ENCODE results near the gene RPL7A.

Gene RPL7A

DNA sequence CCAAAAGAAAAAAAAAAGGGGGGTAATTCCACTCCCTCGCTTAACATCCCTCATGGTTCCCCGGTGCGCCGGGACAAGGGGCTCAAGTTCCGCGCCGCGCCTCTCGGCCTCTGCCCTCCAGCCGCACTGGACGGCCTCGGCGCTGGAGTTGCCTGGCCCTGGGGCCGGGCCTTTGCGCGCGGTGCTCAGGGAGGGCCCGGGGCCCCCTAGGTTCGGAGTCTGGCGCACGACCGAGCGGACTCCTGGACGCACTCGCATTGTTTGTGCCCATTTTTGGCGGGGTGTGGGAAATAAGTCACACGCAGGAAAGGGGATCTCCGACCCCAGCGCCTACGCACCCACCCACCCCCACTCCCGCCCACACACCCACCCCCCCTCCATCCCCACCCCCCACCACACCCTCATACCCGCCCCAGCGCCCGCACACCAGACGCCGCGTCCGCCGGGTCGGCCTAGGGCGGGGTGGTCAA, 468 bp upstream of the RPL7A start:
- DNase-seq (ENCODE audit: low read depth in 2 of 2) = peak in 1 of 2 donors; percentile 28

DNA sequence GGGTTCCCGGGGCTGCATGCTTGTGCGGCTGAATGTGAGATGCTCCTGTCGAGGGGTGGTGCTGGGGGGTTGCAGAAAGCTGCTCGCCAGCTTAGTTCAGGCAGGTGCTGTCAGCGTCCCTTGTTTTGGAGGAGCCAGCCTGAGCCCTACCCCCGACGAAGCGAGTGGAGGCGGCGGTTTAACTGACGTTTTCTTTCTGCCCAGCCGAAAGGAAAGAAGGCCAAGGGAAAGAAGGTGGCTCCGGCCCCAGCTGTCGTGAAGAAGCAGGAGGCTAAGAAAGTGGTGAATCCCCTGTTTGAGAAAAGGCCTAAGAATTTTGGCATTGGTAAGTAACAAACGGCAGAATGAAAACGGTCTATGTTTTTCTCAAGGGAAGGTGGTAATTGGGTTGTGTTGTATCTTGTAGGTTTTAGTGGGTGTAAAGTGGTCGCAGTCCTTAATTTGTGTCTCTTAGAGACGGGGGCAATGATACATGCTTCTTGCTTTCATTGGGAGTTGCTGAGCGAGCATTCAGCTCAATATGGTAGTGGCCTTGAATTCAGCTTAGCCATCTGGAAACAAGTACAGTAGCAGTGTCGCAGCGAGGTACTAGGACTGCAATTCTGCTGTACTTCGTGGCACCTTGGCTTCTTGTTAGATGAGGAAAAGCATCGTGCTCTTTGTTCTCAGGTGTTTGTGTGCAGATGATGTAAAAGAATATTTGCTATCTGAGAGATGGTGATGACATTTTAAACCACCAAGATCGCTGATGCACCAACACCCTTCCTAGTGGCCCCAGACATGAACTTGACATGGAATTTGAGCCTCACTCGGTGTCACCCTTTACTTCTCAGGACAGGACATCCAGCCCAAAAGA, 928 bp downstream of the RPL7A start:
- DNase-seq (ENCODE audit: low read depth in 2 of 2) = no peak

DNA sequence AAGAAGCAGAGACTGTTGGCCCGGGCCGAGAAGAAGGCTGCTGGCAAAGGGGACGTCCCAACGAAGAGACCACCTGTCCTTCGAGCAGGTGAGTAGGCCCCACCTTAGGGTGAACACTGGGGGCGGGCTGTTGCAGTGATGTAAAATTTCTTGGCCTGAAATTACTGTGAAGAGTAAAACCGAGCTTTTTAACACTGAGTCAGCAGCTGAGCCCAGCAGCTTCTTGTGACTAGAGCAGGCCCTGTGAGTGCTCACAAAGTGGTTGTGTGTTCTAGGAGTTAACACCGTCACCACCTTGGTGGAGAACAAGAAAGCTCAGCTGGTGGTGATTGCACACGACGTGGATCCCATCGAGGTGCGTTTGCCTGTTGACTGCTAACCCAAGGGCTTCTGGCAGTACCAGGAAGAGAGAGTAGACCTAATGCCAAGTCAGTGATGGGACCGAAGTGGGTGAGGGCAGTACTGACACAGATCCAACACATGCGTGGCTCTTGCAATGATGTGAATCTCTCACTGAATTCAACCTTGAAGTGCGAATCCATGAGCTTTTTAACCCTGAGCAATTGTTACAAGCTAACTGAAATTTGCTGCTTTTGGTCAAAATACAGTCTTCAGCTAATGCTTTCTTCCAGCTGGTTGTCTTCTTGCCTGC, 2.1 kb downstream of the RPL7A start:
- DNase-seq (ENCODE audit: low read depth in 2 of 2) = no peak

DNA sequence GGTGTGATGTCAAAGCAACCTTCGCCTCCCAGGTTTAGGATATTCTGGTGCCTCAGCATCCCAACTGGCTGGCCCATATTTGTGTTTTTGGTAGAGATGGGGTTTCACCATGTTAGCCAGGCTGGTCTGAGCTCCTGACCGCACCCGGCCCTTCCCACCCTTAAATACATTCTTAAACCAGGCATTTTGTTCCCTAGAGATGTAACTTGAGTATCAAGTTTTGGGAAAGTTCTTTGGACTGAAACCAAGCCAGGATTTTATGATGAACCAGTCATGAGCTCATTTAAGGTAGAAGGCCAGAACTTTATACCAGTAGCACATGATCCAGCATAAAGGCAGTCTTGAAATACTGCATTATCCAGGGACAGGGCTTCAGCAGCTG, 3.5 kb downstream of the RPL7A start:
- no peak for DNase-seq (ENCODE audit: low read depth in 2 of 2)

DNA sequence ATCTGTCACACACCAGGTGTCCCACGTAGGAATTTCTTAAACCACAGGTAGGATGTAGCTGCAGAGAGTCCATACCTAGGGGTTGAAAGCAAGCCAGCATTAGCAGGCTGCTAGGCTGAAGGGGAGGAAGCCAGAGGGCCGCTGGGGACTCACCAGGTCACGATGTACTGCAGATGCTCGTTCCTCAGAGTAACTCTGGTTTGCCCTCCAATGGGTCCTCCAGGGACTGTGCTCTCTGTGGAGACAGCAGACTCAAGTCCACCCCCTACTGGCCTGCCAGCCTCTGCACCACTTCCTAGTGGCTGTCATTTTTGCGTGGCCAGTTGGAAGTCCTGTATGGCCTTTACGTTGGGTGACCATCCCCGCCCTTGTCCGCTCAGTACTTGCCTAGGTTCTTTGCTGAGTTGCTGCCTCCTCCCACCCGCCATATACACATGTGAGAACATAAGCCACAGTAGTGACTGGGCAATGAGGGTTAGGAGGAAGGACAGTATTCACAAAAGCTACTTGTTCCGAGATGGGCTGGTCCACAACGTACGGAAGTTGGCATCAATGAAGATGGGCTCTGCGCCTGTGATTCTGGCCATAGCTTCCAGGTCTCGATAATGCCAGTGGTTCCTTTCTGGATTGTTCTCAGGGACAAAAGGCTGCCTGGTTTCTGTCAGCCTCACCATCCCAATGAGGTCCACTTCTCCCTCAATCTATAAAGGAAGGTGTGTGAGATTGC, 4.1 kb downstream of the RPL7A start:
- DNase-seq (ENCODE audit: low read depth in 2 of 2) = no peak

DNA sequence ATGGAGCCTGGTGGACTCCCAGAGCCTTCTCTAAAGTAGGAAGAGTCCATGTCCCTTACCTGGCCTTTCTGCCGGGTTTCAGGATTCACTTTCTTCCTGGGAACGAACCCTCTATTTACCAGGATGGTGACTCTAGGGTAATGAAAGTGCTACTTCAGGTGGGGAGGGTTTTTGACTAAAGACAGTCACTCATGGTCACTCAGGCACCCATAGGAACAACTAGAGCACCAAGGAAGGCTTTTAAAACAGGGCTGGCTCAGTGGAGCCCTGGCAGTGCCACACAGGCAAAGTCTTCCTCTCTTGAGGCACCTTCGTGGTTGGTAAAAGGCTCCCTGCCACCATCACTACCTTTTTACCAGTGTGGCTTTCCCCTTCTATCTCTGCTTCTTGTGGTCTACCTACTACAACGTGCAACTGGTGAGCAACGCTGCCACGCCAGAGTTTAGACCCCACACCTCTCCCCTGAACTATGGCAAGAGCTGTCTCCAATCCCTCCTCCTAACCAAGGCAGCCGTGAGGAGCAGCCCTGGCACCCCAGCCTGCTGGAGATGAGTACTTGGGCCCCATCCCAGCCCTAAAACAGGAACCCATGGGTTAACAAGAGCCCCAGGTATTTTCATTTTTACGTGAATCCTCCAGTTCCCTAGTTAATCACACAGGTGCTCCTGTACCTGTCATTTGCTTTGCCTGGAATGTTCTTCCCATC, 4.8 kb downstream of the RPL7A start:
- DNase-seq (ENCODE audit: low read depth in 2 of 2) = no peak

DNA sequence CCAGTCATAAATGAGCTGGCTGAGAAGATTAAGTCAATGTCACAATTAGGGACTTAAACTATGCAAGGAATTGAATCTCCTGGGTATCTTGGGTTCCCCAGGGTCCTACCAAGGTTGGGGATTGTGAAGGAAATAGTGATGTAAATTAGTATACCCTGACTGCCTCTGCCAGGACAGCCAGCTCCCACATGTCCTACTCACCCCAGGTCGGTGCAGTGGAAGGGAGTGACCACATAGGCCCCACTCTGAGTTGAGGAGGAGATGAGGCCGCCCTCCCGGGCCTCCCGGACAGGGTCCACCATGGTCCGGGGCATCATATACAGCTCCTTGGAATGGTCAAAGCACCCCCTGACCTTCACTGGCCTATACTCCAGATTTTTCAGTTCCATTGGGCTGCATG, 5.5 kb downstream of the RPL7A start:
- no peak for DNase-seq (ENCODE audit: low read depth in 2 of 2)

DNA sequence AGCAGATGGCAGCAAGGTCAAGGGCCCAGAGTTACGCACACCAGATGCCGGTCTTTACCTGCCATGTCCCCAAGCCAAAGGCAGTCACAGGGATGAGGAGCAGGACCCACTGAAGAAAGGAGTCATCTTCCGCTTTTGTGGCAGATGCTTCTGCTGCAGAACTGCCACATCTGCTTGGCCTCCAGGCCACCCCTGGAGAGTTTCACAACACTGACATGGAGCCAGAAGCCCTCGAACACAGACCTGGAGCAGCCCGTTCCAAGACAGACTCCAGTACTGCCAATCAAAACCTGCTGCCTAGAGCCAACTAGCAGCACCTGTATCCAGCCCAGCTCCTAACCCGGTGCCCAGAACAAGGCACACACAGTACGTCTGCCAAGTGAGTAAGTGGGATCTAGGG, 6.7 kb downstream of the RPL7A start:
- no peak for DNase-seq (ENCODE audit: low read depth in 2 of 2)

DNA sequence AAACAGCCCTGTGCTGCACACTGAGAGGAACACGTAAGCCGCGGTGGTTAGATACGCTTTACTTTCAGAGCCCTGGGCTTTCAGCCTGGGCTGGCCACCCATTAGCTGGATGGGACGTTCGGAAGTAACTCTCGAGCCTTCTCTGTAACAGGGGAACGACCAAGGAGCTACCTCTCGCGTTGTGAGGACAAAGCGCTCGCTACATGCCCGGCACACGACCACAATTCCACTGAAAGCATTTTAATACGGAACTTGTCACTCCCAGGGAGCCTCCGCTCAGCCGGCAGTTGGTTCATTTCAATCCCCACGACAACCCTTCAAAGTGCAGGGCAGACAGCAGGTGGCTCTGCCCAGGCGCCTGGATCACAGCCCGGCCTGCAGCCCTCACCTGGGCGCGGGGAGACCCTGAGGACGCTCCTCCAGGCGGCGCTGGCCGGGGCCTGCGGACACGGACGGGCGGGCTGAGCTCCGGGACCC, 7.9 kb downstream of the RPL7A start:
- DNase-seq (ENCODE audit: low read depth in 2 of 2) = no peak

DNA sequence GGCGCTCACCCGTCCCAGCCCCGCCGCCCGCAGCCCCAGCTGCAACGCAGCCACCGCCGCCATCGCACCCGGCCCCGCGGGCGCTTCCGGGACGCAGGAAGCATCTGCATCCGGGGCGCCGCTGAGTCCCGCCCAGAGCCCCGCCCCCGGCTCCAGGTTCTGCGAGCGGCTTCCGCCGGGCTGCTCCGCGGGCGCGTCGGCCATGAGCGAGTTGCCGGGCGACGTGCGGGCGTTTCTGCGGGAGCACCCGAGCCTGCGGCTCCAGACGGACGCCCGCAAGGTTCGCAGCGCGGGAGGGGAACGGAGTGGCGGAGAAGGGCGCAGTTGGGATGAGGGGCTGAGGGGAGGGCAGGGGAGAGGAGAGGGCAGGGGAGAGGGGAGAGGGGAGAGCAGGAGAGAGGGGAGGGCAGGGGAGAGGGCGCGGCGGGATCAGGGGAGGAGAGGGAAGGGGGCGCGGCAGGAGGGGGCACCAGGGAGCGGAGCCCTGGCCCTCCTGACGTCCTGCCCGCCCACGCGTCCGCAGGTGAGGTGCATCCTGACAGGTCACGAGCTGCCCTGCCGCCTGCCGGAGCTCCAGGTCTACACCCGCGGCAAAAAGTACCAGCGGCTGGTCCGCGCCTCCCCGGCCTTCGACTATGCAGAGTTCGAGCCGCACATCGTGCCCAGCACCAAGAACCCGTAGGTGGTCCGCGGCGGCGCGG, 8.5 kb downstream of the RPL7A start, which contains the start of the genes SURF1 and SURF2:
Gene SURF1, minus strand, starts transcription at position 97 of the 701 bp plus-strand sequence. Its CDS starts 34 bp downstream, at position 63.
Gene SURF2, plus strand, starts transcription at position 160 of the 701 bp plus-strand sequence. Its CDS starts 43 bp downstream, at position 203.
- peak; percentile 73 to 78 for DNase-seq (ENCODE audit: low read depth in 2 of 2)

DNA sequence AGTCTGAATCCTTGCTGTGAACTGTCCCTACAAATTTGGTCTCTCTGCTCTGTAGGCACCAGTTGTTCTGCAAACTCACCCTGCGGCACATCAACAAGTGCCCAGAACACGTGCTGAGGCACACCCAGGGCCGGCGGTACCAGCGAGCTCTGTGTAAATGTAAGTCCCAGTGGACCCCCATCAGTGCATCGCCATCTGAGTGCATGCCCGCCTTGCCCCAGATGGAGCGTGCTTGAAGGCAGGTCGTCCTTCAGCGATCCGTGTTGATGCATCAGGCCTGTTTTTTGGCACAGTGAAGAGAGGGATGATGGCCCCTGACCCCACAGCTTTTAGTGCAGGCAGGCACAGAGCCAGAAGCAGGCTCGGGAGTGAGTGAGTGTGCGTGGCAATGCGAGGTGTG, 9.6 kb downstream of the RPL7A start:
- DNase-seq (ENCODE audit: low read depth in 2 of 2) = no peak

DNA sequence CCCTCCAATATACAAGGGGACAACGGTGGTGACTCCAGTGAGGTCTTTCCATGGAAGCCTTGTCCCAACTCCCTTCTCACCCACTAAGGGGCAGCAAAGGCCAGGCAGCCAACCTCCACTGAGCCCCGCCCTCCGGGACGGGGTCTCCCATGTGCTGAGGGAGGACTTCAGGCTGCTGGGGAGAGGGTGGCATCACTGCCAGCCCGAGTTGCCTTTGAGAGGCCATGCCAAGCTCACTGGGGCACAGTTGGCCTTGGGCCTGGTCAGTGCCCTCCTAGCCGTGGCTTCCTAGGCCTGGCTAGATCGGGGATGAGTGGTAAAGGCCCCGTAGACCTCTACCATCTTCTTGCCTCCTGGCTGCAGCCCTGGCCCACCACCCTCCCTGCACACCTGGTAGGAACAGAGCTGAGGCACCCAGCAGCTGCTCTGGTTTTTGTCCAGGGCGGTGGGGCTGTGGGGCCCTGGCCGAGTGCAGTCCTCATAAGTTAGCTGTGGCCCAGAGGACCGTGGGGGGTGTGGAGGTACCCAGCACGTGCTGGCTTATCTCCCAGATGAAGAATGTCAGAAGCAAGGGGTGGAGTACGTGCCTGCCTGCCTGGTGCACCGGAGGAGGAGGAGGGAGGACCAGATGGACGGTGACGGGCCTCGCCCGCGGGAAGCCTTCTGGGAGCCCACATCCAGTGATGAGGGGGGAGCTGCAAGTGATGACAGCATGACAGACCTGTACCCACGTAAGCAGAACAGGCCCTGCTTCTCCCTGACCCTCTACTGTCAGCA, 11.6 kb downstream of the RPL7A start:
- no peak for DNase-seq (ENCODE audit: low read depth in 2 of 2)

DNA sequence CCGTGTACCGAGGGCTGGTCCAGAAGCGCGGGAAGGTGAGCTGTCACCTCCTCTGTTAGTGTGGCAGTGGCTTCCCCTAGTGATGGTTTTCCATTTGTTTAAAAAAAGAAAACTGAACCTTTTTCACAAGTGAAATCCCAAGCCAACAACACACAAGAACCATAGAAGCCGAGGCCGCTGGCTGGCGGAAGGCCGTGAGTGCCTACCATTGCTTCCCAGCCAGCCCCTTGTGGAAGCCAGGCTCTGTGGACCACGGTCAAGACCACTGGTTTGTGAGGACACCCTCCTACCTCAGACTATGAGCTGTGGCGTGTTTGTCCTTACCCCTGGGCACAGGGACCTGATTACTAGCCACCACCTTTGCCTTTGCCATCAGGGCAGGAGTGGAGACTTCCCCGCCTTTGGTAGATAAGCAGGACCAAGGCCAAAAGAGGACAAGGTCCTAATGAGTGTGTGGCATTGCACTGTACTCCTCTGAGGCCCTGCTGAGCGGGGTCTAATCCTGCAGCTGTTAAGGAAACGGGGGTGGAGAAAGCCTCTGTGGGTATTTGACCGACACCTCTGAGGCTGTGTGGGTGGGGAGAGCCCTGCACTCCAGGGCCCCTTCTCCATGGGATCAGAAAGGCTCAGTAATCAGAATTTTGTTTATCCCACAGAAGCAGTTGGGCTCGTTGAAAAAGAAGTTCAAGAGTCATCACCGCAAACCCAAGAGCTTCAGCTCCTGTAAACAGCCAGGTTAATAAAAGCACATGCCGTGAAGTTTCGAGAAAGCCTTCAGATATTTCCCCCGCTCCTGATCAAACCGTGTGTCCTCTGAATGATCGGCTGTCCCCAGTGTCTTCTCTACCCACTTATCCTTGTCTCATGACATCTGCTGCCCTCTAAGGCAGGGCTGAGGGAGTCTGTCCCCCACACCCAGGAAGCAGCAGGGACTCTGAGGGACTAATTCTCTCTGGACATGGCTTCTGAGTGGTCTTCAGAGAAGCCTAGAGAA, 12.7 kb downstream of the RPL7A start:
- no peak for DNase-seq (ENCODE audit: low read depth in 2 of 2)

DNA sequence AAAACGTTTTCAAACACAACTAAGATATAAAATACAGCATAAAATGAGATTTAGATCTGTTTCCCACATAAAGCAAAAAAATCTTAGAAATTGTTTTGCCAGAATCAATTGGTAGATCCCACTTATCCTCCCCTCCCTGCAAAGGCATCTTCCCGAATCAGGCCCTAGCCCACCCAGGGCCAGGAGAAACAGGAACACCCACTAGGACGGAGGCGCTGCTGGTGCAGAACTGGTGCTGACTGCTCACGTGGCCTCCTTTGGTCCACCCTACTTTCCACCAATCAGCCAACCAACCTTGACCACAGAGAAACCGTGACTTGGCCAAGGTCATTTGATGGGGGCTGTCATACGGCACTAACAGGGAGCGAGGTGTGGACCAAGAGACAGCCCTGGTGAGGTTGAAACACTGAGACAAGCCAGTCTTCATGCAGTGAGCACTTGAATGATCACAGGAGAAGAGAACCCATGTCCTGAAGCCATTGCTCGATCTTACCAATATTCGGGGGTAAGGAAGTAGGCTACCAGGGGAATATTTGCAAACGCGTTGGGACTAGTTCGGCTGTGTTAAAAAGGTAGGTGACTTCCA, 13.6 kb downstream of the RPL7A start:
- no peak for DNase-seq (ENCODE audit: low read depth in 2 of 2)

DNA sequence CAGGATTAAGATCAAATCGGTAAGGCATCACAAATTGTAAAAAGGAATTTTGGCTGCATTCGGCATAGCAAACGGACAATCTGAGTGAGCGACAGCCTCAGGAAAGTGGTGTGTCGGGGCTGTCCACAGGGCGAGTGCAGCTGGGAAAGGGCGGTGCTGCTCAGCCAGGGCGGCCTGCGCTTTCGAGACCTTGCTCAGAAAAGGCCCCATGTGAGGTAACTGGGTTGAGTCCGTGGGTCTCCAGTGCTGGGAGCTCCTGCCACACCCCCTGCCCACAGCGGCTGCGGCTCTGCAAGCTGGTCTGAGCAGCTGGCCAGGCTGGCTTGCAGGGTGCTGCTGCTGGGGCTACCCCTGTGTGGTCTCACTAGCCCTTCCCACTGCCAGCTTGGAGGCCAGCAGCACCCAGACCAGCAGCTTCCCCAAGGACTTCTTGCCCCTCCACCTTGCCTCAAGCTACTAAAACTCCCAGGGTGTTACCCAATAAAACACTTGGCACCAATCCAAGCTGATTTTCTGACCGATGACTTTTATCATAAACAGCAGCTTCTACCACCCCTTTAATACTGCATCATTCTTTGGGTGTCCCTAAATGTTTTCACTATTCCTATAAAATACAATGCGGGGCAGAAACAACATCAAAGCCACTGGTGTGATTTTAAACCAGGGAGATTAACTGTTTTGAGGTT, 14.5 kb downstream of the RPL7A start:
- no peak for DNase-seq (ENCODE audit: low read depth in 2 of 2)

DNA sequence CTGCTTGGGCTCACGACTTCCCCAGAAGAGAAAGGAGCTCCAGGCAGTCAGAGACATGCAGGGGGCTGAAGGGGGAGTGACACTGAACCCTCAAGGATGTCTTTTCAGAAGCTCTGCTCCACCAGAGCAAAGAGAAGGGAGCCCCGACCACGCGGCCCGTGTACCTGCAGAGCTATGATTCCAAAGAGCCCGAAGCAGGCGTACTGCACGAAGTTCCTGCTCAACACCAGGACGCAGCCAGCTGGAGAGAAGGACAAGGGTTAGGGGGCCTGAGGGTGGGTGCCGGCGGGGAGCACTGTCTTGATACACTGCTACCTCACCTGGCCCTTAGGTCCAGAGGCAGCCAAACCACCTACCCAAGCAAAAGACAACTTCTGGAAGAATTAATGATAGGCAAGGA, 18.4 kb downstream of the RPL7A start:
- DNase-seq (ENCODE audit: low read depth in 2 of 2) = no peak

DNA sequence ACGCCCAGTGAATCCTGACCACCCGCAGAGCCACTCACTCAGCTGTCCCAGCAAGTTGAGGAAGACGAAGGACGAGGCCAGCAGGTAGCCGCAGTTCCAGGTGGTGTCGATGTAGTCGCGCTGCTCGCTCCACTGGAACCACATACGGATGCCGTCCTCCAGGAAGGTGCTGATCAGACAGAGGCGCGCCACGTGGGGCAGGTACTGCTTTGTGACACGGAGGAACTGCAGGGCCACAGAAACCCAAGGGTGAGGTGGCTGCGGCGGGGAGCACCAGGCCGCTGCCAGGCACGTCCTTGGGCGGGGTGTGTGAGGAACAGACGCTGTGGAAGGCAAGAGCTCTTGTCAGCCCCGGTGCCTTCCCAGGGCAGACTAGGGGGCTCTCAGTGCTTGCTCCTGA, 19.2 kb downstream of the RPL7A start:
- no peak for DNase-seq (ENCODE audit: low read depth in 2 of 2)

DNA sequence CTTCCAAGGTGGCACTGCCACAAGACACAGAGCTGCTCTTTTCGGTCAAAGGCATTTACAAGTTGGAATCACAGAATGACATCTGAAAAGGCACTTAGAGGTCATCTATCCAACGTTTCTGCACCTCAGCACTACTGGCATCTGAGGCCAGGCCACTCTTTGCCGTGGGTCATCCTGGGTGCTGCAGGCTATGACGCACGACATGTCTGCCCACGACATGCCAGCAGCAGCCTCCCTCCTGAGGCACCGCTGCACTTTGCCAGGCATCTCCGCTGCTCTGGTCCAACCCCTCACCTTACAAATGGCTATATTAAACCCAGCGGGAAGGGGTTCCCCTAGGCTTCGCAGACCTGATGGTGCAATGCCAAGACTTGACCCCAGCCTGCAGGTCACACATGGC, 19.8 kb downstream of the RPL7A start:
- DNase-seq (ENCODE audit: low read depth in 2 of 2) = no peak

Data from activated CD8-positive, alpha-beta memory T cell treated with anti-CD3 and anti-CD28 coated beads for 4 hours (primary cell).